Measurements from ENCODE around the gene PDGFA.

Gene PDGFA

DNA sequence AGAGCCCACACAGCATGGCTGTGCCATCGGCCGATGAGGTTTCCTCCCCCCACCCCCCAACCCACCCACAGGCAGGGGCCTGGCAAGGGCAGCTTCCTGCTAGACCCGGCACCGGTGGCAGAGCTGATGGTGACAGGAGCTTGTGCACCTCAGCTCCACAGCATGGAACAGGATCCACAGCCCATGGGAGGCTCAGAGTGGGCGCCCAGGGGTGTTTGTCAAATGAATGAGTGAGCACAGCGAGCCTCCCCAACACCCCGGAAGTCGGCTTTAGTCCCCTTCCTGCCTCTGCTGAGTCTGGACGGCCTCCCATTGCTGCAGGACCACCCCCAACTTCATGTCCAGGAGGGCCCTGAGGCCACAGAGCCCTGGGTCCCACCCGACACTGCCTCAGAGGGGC is 68.9 kb downstream of the PDGFA start:
- Histone ChIP-seq H3K4me3 (ENCODE audit: low read depth, low read length) (no peak overlapping the region), H3K27me3 (ENCODE audit: control insufficient read depth, insufficient read depth, low read length) (peaks cover 12% of the 10 kb centered on the region)

DNA sequence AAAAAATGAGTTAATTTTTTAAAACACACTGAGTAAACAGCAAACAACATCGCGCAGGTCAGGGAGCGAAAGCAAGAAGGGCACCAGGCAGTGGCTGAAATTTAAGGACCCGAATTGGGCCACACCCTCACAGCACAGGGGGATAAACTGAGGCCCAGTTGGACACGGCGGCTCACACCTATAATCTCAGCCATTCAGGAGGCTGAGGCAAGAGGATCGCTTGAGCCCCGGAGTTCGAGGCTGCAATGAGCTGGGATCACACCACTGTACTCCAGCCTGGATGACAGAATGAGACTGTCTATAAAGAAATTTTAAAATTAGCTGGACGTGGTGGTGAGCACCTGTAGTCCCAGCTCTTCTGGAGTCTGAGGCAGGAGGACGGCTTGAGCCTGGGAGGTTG is 69.6 kb downstream of the PDGFA start:
- Histone ChIP-seq H3K9me3 (ENCODE audit: control insufficient read depth, insufficient read depth, low read length) (no peaks in the 10 kb centered on the region), H3K27me3 (ENCODE audit: control insufficient read depth, insufficient read depth, low read length) (peaks cover 12% of the 10 kb centered on the region), H3K36me3 (ENCODE audit: control insufficient read depth, insufficient read depth, low read length) (peaks cover 1% of the 10 kb centered on the region), H3K4me3 (ENCODE audit: low read depth, low read length) (no peak overlapping the region), H3K9ac (ENCODE audit: low read depth, low read length) (no peak overlapping the region), H3K4me1 (ENCODE audit: control insufficient read depth, insufficient read depth, low read length) (peaks cover 9% of the 10 kb centered on the region)

More for the DNA sequence above, 68.9 kb downstream of the PDGFA start:
- Histone ChIP-seq H3K9ac (ENCODE audit: low read depth, low read length) (no peak overlapping the region), H3K4me1 (ENCODE audit: control insufficient read depth, insufficient read depth, low read length) (peaks cover 9% of the 10 kb centered on the region), H3K36me3 (ENCODE audit: control insufficient read depth, insufficient read depth, low read length) (peaks cover 3% of the 10 kb centered on the region), H3K9me3 (ENCODE audit: control insufficient read depth, insufficient read depth, low read length) (no peaks in the 10 kb centered on the region)

DNA sequence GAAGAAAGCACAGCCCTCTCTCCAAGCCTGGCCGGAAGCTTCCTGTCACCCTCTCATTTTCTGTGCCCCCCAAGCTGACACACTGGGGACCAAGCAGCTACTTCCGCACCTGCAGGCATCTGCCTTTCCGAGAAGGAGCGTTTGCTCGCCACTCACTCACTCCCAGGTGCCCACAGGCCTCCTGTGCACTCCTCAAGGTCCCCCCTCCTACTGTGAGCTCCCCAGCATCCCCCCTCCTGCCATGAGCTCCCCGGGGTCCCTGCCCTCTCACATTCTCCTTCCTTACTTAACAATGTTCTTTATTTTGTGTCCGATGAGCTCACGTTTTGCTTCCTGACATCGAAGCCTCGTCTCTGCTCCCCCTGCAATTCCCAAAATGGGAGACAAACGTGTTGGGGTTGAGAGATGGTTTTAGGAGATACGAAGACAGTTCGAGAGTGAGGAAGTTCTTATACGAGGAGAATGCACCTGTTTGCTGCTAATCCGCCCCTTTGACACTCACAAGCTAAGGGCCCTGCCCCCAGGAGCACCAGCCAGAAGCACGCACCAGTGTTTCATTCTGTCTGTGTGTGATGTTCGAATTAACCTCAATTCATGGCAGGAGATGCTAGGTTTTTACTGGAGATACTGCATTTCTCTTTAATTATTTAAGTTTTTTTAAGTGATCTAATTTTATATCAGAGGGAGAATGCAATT is 70.2 kb downstream of the PDGFA start:
- H3K27me3 ChIP-seq (ENCODE audit: control insufficient read depth, insufficient read depth, low read length) = peaks cover 12% of the 10 kb centered on the region
- no peak overlapping the region for H3K9ac ChIP-seq (ENCODE audit: low read depth, low read length)
- H3K4me3 ChIP-seq (ENCODE audit: low read depth, low read length) = no peak overlapping the region
- H3K36me3 ChIP-seq (ENCODE audit: control insufficient read depth, insufficient read depth, low read length) = no peaks in the 10 kb centered on the region
- no peaks in the 10 kb centered on the region for H3K9me3 ChIP-seq (ENCODE audit: control insufficient read depth, insufficient read depth, low read length)
- H3K4me1 ChIP-seq (ENCODE audit: control insufficient read depth, insufficient read depth, low read length) = peaks cover 9% of the 10 kb centered on the region

DNA sequence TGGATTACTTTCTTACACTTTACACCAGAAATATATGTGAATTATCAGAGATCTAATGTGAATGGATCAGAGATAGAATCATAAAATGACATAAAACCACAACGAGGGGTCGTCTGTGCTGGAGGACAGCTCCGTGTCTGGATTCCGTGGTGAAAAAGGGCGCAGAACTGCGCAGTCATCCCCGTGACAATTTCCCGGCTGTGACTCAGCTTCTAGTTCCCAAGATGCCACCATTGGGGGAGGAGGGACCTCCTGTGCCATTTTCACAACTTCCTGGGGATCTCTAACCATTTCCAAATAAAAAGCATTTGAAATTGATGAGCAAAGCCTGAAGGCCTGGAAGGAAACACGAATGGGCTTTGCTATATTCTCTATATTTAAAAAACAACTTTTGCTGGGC is 72.1 kb downstream of the PDGFA start:
- Histone ChIP-seq H3K9ac (ENCODE audit: low read depth, low read length) (no peak overlapping the region), H3K36me3 (ENCODE audit: control insufficient read depth, insufficient read depth, low read length) (no peaks in the 10 kb centered on the region), H3K27me3 (ENCODE audit: control insufficient read depth, insufficient read depth, low read length) (peaks cover 7% of the 10 kb centered on the region), H3K4me1 (ENCODE audit: control insufficient read depth, insufficient read depth, low read length) (peaks cover 7% of the 10 kb centered on the region), H3K9me3 (ENCODE audit: control insufficient read depth, insufficient read depth, low read length) (no peaks in the 10 kb centered on the region), H3K4me3 (ENCODE audit: low read depth, low read length) (no peak overlapping the region)

All from iPS-15b (cell line).